Amniotic stem cell (primary cell): Measurements from ENCODE around the gene WDR83.
"Not testable (repeated sequence)": the region's sequence is repeated elsewhere in the genome, so short reads cannot be mapped to it uniquely, and the experiment has no call there.

ENCODE experiments used
- DNase-seq: peaks from one replicate; lab custom pipeline; 2025; lab: John Stamatoyannopoulos, UW

Gene WDR83

DNA sequence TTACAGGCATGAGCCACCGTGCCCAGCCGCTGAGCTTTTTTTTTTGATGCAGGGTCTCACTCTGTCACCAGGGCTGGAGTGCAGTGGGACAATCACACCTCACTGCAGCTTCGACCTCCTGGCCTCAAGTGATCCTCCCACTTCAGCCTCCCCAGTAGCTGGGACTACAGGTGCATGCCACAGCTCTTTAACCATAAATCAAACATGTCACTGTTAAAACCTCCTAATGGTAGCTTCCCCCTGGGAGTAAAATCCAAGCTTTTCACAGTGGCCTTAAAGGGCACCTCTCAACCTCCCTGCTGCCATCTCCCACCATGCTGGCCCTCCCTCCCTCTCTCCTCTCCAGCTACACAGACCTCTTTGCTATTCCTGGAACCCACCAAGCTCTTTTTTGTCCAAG is 19.2 kb downstream of the WDR83 start:
- DNase-seq: no peak

- DNase-seq: no peak
These were observed 21.0 kb downstream of the WDR83 start, which contains the start of gene GNG14 for GRCh38 chr19:12687496-12688196. TSS of gene GNG14 (plus strand) at chr19:12687998. CDS start at chr19:12688049, 51 bp downstream.

- DNase-seq: no peak
These were observed 22.4 kb downstream of the WDR83 start for GRCh38 chr19:12689012-12689411.

DNA sequence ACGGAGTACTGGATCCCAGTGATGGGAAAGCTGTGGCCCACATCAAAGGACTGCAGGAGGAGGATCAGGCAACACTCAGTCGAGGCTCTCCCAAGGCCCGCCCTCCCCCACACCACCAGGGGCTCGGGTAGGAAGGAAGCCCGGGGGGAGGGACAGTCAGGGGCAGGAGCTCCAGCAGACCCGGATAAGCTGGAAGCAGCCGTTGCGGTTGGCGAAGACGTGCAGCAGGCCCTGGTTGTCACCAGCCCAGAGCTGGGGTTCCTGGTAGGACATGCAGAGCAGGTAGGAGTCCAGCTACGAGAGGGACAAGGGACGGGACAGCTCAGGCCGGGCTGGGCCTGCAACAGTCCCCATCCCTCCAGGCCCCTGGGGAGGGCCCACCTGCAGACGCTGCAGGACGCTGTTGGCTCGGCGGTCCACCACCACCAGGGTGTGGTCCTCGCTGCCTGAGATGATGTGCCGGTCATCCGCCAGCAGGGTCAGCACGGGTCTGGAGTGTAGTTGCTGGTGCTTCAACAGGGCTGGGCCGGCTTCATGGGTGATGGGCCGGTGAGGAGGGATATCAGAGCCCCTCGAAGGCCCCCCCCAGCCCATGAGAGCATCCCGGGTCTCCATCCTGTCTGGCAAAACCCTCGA is 23.1 kb downstream of the WDR83 start:
- DNase-seq: no peak

DNA sequence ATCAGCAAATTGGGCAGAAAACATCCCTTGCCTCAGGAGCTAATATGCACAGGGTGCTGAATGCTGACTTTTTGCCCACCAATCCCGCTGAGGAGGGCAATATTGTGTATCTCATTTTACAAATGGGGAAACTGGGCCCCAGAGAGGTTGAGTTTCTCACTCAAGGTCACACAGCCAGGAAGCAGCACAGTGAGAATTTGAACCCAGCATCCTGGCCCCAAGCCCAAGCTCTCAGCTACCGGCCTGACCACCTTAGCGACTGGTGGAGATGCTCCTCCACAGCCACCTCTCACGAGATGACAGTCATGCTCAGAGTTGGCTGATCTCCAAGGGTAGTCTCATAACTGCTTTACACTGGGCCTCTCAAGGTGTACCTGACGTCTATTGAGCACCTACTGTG is 26.4 kb downstream of the WDR83 start:
- no peak for DNase-seq

GRCh38 chr19:12694641-12695040 is 28.0 kb downstream of the WDR83 start:
- DNase-seq: no peak

DNA sequence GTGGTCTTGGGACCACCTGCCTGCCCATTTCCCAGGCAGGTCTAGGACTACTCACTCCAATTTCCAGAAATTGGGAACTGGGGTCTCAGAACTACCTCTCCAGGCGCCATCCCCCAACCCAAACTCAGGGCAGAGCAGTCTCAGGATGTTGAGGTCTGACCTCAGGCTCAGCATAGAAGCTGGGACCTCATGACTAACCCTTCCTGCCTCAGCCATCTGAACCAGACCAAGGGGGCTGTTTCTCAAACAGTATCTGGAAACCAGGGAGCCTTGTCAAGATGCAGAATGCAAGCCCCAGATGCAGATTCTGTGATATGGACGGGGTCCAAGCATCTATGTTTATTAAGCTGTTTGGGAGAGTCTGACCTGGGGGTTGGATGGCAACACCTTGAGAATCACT is 28.5 kb downstream of the WDR83 start:
- DNase-seq: no peak

DNA sequence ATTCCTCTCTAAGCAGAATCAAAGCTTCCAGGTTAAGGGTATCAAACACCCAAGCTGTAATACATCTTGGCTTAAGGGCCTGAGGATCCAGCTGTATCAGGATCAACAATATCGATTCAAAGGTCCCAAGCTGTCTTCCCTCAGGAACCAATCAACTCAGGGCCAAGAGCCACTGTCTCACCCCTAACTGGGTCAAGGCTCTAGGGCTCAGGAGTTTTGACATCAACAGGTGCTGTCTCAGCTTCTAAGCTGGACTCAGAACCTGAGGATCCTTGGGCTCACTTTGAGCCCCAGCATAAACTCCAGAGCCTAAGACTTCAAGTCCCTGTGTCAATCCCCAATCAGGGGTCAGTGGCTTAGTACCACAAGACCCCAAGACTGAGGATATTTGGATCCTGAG is 28.9 kb downstream of the WDR83 start:
- DNase-seq: no peak

GRCh38 chr19:12695997-12696365 is 29.4 kb downstream of the WDR83 start:
- DNase-seq: no peak

GRCh38 chr19:12696366-12697335 is 30.0 kb downstream of the WDR83 start, which contains the start of gene FBXW9:
TSS of gene FBXW9 (minus strand) at chr19:12696631. CDS start at chr19:12696581, 50 bp downstream.
- peak; percentile 45 for DNase-seq

DNA sequence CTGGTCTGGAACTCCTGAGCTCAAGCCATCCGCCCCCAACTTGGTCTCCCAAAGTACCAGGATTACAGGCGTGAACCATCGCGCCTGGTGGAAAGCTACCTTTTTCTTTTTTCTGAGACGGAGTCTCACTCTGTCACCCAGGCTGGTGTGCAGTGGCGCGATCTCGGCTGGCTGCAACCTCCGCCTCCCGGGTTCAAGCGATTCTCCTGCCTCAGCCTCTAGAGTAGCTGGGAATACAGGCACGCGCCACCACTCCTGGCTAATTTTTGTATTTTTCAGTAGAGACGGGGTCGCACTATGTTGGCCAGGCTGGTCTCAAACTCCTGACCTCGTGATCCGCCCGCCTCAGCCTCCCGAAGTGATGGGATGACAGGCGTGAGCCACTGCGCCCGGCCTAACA is 30.8 kb downstream of the WDR83 start:
- DNase-seq: not testable (repeated sequence)

GRCh38 chr19:12698138-12698537 is 31.5 kb downstream of the WDR83 start:
- no peak for DNase-seq

DNA sequence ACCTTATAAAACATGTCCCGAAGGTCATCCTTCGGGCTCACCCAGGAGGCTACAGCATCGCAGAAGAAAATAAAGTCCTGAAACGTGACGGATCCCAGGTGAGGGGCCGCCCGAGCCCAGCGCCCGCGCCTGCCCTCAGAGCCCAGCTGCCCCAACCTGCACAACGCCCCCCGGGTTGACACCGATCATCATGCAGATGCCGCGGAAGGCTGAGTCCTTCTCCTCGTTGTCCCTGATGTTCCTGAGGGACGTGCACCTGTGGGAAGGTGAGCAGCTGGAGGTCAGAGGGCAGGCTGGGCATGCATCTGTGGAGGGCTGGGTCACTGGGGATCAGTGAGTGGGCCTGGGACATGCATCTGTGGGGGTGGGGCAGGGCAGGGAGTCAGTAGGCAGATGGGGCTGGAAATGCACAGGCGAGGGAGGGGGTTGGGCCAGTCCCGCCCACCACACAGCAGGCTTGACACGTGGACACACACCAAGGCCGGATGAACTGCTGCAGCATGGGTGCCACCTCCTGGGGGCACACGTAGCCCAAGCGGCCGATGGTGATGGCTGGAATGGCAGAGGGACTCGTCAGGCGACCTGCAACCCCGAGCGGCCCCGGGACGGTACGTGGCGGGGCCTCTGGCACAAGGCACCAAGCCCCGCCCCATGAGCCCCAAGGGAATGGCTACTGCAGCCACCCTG is 35.1 kb downstream of the WDR83 start:
- no peak for DNase-seq

DNA sequence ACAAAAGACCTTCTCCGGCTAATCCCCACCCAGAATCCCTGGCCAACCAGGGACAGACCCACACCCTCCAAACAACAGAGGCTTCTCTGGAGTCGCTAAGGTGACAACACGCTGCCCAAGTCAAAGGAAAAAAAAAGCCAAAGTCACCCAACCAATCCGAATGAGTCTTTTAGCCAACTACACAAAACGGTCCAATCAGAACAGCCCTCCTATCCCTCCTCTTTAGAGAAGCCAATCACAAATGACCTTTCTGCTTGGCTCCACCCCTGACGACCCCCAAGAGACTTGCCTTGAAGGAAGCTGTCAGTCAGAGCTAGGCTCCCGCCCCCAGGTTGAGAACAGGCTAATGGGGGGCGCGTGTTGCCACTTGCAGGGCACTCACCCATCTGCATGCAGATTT is 36.4 kb downstream of the WDR83 start:
- no peak for DNase-seq

- DNase-seq: no peak
These were observed 38.6 kb downstream of the WDR83 start for GRCh38 chr19:12705169-12705568.

GRCh38 chr19:12705654-12706331 is 39.2 kb downstream of the WDR83 start:
- DNase-seq: no peak

DNA sequence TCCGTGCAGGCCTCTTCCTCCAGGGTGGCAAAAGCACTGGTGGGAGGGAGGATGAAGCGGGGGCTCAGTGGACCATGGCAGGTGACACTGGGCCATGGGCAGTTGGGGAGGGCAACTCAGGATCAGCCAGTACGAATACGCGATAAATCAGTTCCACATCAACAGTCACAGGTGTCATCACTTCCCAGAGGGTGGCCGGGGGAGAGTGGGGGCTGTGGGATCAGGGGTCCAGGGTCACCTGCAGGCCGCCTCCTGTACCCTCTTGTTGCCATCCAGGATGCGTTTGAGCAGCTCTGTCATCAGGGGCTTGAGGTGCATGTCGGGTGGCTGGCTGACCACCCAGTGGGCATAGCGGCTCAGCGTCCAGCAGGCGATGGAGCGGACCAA is 39.7 kb downstream of the WDR83 start:
- no peak for DNase-seq

DNA sequence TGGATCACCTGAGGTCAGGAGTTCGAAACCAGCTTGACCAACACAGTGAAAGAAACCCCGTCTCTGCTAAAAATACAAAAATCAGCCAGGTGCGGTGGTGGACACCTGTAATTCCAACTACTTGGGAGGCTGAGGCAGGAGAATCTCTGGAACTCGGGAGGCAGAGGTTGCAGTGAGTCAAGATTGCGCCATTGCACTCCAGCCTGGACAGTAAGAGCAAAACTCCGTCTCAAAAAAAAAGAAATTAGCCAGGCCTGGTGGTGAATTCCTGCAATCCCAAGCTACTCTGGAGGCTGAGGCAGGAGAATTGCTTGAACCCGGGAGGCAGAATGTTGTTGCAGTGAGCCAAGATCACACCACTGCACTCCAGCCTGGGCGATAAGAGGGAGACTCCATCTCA is 42.0 kb downstream of the WDR83 start:
- no peak for DNase-seq

- DNase-seq: no peak
These were observed 44.6 kb downstream of the WDR83 start for GRCh38 chr19:12711187-12711586.

GRCh38 chr19:12712077-12712476 is 45.5 kb downstream of the WDR83 start:
- not testable (repeated sequence) for DNase-seq

GRCh38 chr19:12713304-12713703 is 46.7 kb downstream of the WDR83 start:
- not testable (repeated sequence) for DNase-seq
